Measurements from ENCODE around the gene C15orf62. TPM values are rescaled to one million over a fixed set of nuclear protein-coding genes. Genes with fewer than 3 reads are reported as not detected.

The C15orf62 gene
- total RNA-seq, 3 donors from 2014 or later: 0.48 to 4.7 (median 2.0) TPM

- H3K27me3 ChIP-seq: no peaks in the 10 kb centered on the region
- H3K36me3 ChIP-seq: no peaks in the 10 kb centered on the region
- TF ChIP-seq POLR2A (IDR thresholded peaks at IDR 0.05) (no peak), CTCF (IDR thresholded peaks at IDR 0.05) (no peak), POLR2AphosphoS5 (IDR thresholded peaks at IDR 0.05) (no peak)
- H3K4me3 ChIP-seq: no peak overlapping the region
- H3K9me3 ChIP-seq: no peaks in the 10 kb centered on the region
- no peak overlapping the region for H3K27ac ChIP-seq
- no peak for DNase-seq (ENCODE audit: low spot score in 2 of 2)
- H3K4me1 ChIP-seq: no peaks in the 10 kb centered on the region
- intact Hi-C loops (cut with DNase I; ENCODE audit: low total_unique reads): no loop called here
These were observed 29.7 kb downstream of the C15orf62 start for GRCh38 chr15:40799523-40799922.

- no peaks in the 10 kb centered on the region for H3K36me3 ChIP-seq
- intact Hi-C loops (cut with DNase I; ENCODE audit: low total_unique reads): no loop called here
- H3K27ac ChIP-seq: peak overlapping the region in 1 of 2 donors; percentile 33
- no peak overlapping the region for H3K4me3 ChIP-seq
- DNase-seq (ENCODE audit: low spot score in 2 of 2): no peak
- no peaks in the 10 kb centered on the region for H3K4me1 ChIP-seq
- no peaks in the 10 kb centered on the region for H3K9me3 ChIP-seq
- H3K27me3 ChIP-seq: no peaks in the 10 kb centered on the region
- no peak for TF ChIP-seq POLR2AphosphoS5 (IDR thresholded peaks at IDR 0.05)
- TF ChIP-seq CTCF (IDR thresholded peaks at IDR 0.05): no peak
These were observed 33.3 kb downstream of the C15orf62 start for GRCh38 chr15:40803076-40803475.

- Histone ChIP-seq H3K4me1 (peaks cover 0 to 3% of the 10 kb centered on the region in 2 donors), H3K36me3 (no peaks in the 10 kb centered on the region), H3K9me3 (no peaks in the 10 kb centered on the region), H3K4me3 (no peak overlapping the region), H3K27me3 (no peaks in the 10 kb centered on the region), H3K27ac (peak overlapping the region in 1 of 2 donors; percentile 33)
- intact Hi-C loops (cut with DNase I; ENCODE audit: low total_unique reads): no loop called here
- no peak for DNase-seq (ENCODE audit: low spot score in 2 of 2)
- no peak for TF ChIP-seq POLR2A (IDR thresholded peaks at IDR 0.05)
- no peak for TF ChIP-seq POLR2AphosphoS5 (IDR thresholded peaks at IDR 0.05)
- no peak for TF ChIP-seq CTCF (IDR thresholded peaks at IDR 0.05)
These were observed 33.9 kb downstream of the C15orf62 start for GRCh38 chr15:40803688-40804087.

- H3K4me1 ChIP-seq: peaks cover 0 to 5% of the 10 kb centered on the region in 2 donors
- intact Hi-C loops (cut with DNase I; ENCODE audit: low total_unique reads): no loop called here
- peak overlapping the region; percentile 84 to 95 (median 91) for H3K4me3 ChIP-seq
- no peaks in the 10 kb centered on the region for H3K36me3 ChIP-seq
- H3K9me3 ChIP-seq: no peaks in the 10 kb centered on the region
- peak overlapping the region; percentile 93 to 97 for H3K27ac ChIP-seq
- H3K27me3 ChIP-seq: no peaks in the 10 kb centered on the region
- TF ChIP-seq POLR2AphosphoS5 (IDR thresholded peaks at IDR 0.05): no peak
- TF ChIP-seq CTCF (IDR thresholded peaks at IDR 0.05): no peak
- no peak for TF ChIP-seq POLR2A (IDR thresholded peaks at IDR 0.05)
- DNase-seq (ENCODE audit: low spot score in 2 of 2): no peak
These were observed 36.9 kb downstream of the C15orf62 start for GRCh38 chr15:40806672-40807027.

- Histone ChIP-seq H3K27me3 (no peaks in the 10 kb centered on the region), H3K4me3 (peak within 1 kb of the TSS; percentile 84 to 95 (median 91)), H3K4me1 (peaks cover 0 to 5% of the 10 kb centered on the region in 2 donors), H3K36me3 (no peaks in the 10 kb centered on the region), H3K27ac (peak within 1 kb of the TSS; percentile 93 to 97), H3K9me3 (no peaks in the 10 kb centered on the region)
- TF ChIP-seq CTCF (IDR thresholded peaks at IDR 0.05) (peak in 1 of 3 donors; percentile 10), POLR2AphosphoS5 (IDR thresholded peaks at IDR 0.05) (peak; percentile 14 to 71 (median 52)), POLR2A (IDR thresholded peaks at IDR 0.05) (peak; percentile 11)
- intact Hi-C loops (cut with DNase I; ENCODE audit: low total_unique reads): no loop called here
- DNase-seq (ENCODE audit: low spot score in 2 of 2): peak; percentile 92 to 94
These were observed 37.5 kb downstream of the C15orf62 start, which contains the start of the genes DNAJC17 and ZFYVE19 for GRCh38 chr15:40807028-40807887. Gene DNAJC17 (minus strand): TSS chr15:40807473. CDS start chr15:40807446, 27 bp downstream. Gene ZFYVE19 (plus strand): TSS chr15:40807089. CDS start chr15:40807590, 501 bp downstream.

Data from breast epithelium (tissue), 4 donors.